H1 (cell line): ENCODE data around the gene GABRD. TPM values are rescaled to one million over a fixed set of nuclear protein-coding genes. Genes with fewer than 3 reads are reported as not detected.

Experiments
- CTCF ChIA-PET: fragments of 300-600 bp; sonication (Branson Sonifier 250); formaldehyde crosslinking; loops from one replicate; lab custom pipeline; 2021; ENCODE audit not compliant: partially characterized antibody; lab: Charles Lee
- POLR2A ChIA-PET: fragments of 300-600 bp; sonication (Branson Sonifier 250); formaldehyde crosslinking; loops from one replicate; lab custom pipeline; 2021; ENCODE audit warnings: inconsistent platforms; ENCODE audit not compliant: partially characterized antibody; lab: Charles Lee
- DNase-seq, 2 experiments: peaks; one replicate each; pipeline versions ENCODE4 v3.0.0 to v3.0.0-alpha.2; 2010 to 2022; ENCODE audit warnings: low spot score in 2 of 2, low read depth in 1 of 2, mixed read lengths in 1 of 2
- FAIRE-seq: peaks from 2 replicates; lab custom pipeline; 2011; peaks lifted over from hg19 to GRCh38; lab: Jason Lieb, UNC
- H2AFZ ChIP-seq: 2 replicates; pipeline ENCODE4 v1.8.1; 2012; ENCODE audit warnings: low read length, inconsistent platforms
- H2AK5ac ChIP-seq: 2 replicates; pipeline ENCODE4 v1.6.1; 2013; ENCODE audit warnings: low read depth, low read length
- H2BK120ac ChIP-seq: replicated peaks from 2 replicates; pipeline ENCODE3; 2013; ENCODE audit warnings: low read depth, low read length, inconsistent platforms
- H2BK12ac ChIP-seq: 2 replicates; pipeline ENCODE4 v1.6.1; 2013; ENCODE audit warnings: low read depth, low read length
- H2BK15ac ChIP-seq: 2 replicates; pipeline ENCODE4 v1.6.1; 2013; ENCODE audit warnings: low read length
- H2BK20ac ChIP-seq: 2 replicates; pipeline ENCODE4 v1.6.1; 2013; ENCODE audit warnings: low read length
- H2BK5ac ChIP-seq: 2 replicates; pipeline ENCODE4 v1.6.1; 2013; ENCODE audit warnings: low read depth, low read length
- H3K14ac ChIP-seq: 2 replicates; pipeline ENCODE4 v1.6.1; 2013; ENCODE audit warnings: inconsistent platforms; ENCODE audit not compliant: insufficient read length
- H3K18ac ChIP-seq: 2 replicates; pipeline ENCODE4 v1.6.1; 2013; ENCODE audit warnings: low read length; ENCODE audit errors: extremely low read depth
- H3K23ac ChIP-seq: 2 replicates; pipeline ENCODE4 v1.6.1; 2013; ENCODE audit warnings: inconsistent platforms; ENCODE audit not compliant: insufficient read length
- H3K23me2 ChIP-seq: 2 replicates; pipeline ENCODE4 v1.6.1; 2013; ENCODE audit warnings: low read depth, low read length
- H3K27ac ChIP-seq: 2 replicates; pipeline ENCODE4 v1.6.1; 2011; ENCODE audit warnings: low read depth, low read length, inconsistent platforms
- H3K27me3 ChIP-seq, 4 experiments: replicated peaks in 1 of 4; 1 replicate in 1 of 4; 2 replicates in 3 of 4; pipeline versions ENCODE4 v1.6.1 to v1.8.1; 2011 to 2013; ENCODE audit warnings: low read length in 3 of 4, mild to moderate bottlenecking in 3 of 4, inconsistent platforms in 2 of 4, mixed read lengths in 2 of 4, moderate library complexity in 1 of 4; ENCODE audit not compliant: control insufficient read depth in 3 of 4, insufficient read depth in 3 of 4; ENCODE audit errors: extremely low read depth in 1 of 4
- H3K36me3 ChIP-seq, 4 experiments: 2 replicates each; pipeline versions ENCODE4 v1.6.1 to v1.8.1; 2011 to 2013; ENCODE audit warnings: mild to moderate bottlenecking in 4 of 4, low read length in 3 of 4, moderate library complexity in 2 of 4, control low read depth in 1 of 4, inconsistent platforms in 1 of 4; ENCODE audit not compliant: insufficient read depth in 4 of 4, control insufficient read depth in 2 of 4
- H3K4ac ChIP-seq: replicated peaks from 2 replicates; pipeline ENCODE3; 2013; ENCODE audit warnings: low read length, low read depth, mixed read lengths, inconsistent platforms; ENCODE audit not compliant: insufficient read length
- H3K4me1 ChIP-seq, 4 experiments: replicated peaks in 1 of 4; 1 replicate in 1 of 4; 2 replicates in 3 of 4; pipeline versions ENCODE4 v1.6.1 to v1.8.1; 2011 to 2013; ENCODE audit warnings: low read length in 3 of 4, inconsistent platforms in 2 of 4, mixed read lengths in 1 of 4; ENCODE audit not compliant: insufficient read depth in 4 of 4, control insufficient read depth in 3 of 4
- H3K4me2 ChIP-seq, 2 experiments: 2 replicates each; pipeline versions ENCODE4 v1.6.1 to v1.8.1; 2011 to 2013; ENCODE audit warnings: low read depth in 2 of 2, low read length in 2 of 2, control low read depth in 1 of 2, inconsistent platforms in 1 of 2, mild to moderate bottlenecking in 1 of 2; ENCODE audit not compliant: insufficient read depth in 1 of 2
- H3K4me3 ChIP-seq, 4 experiments: fragments of 200-600, 300-600 bp in 1 of 4; sonication (generic), shearing (Covaris generic), sonication (Bioruptor Twin) in 1 of 4; 2 replicates each; pipeline versions ENCODE4 v1.5.1 to v1.8.1; 2011 to 2016; ENCODE audit warnings: low read length in 4 of 4, low read depth in 3 of 4, control low read depth in 2 of 4, inconsistent platforms in 2 of 4, mild to moderate bottlenecking in 2 of 4, mixed read lengths in 1 of 4, moderate library complexity in 1 of 4; ENCODE audit not compliant: insufficient read depth in 2 of 4; ENCODE audit errors: extremely low read depth in 1 of 4
- H3K56ac ChIP-seq: replicated peaks from 2 replicates; pipeline ENCODE3; 2013; ENCODE audit warnings: low read depth, mild to moderate bottlenecking, mixed read lengths, low read length, inconsistent platforms; ENCODE audit not compliant: insufficient read length
- H3K79me1 ChIP-seq: 2 replicates; pipeline ENCODE4 v1.6.1; 2013; ENCODE audit warnings: low read depth, low read length, control low read depth
- H3K79me2 ChIP-seq, 2 experiments: 2 replicates each; pipeline versions ENCODE4 v1.6.1 to v1.8.1; 2012 to 2013; ENCODE audit warnings: low read length in 2 of 2, mild to moderate bottlenecking in 2 of 2, inconsistent platforms in 1 of 2; ENCODE audit not compliant: insufficient read depth in 2 of 2, control insufficient read depth in 1 of 2
- H3K9ac ChIP-seq, 4 experiments: replicated peaks in 1 of 4; 1 replicate in 1 of 4; 2 replicates in 3 of 4; pipeline versions ENCODE4 v1.6.1 to v1.8.1; 2011 to 2013; ENCODE audit warnings: low read depth in 3 of 4, low read length in 3 of 4, control low read depth in 2 of 4, mild to moderate bottlenecking in 2 of 4, moderate library complexity in 2 of 4, inconsistent platforms in 1 of 4; ENCODE audit errors: extremely low read depth in 1 of 4
- H3K9me3 ChIP-seq, 2 experiments: 2 replicates each; pipeline versions ENCODE4 v1.6.1 to v1.8.1; 2012 to 2013; ENCODE audit warnings: mild to moderate bottlenecking in 2 of 2, moderate library complexity in 2 of 2, control low read depth in 1 of 2, inconsistent platforms in 1 of 2, low read depth in 1 of 2, low read length in 1 of 2, mixed read lengths in 1 of 2; ENCODE audit not compliant: insufficient read depth in 2 of 2
- H4K20me1 ChIP-seq, 2 experiments: replicated peaks in 1 of 2; 2 replicates each; pipeline versions ENCODE3 to v1.8.1; 2011 to 2013; ENCODE audit warnings: inconsistent platforms in 2 of 2, low read length in 2 of 2, mild to moderate bottlenecking in 1 of 2; ENCODE audit not compliant: insufficient read depth in 2 of 2, control insufficient read depth in 1 of 2
- H4K5ac ChIP-seq: 2 replicates; pipeline ENCODE4 v1.6.1; 2013; ENCODE audit warnings: low read length, low read depth, mixed read lengths, inconsistent platforms; ENCODE audit not compliant: insufficient read length
- H4K8ac ChIP-seq: 2 replicates; pipeline ENCODE4 v1.8.0; 2013; ENCODE audit warnings: mild to moderate bottlenecking, moderate library complexity, low read length, inconsistent platforms; ENCODE audit not compliant: insufficient read depth; ENCODE audit errors: extremely low read depth
- H4K91ac ChIP-seq: replicated peaks from 2 replicates; pipeline ENCODE3; 2013; ENCODE audit warnings: low read length, mixed read lengths, inconsistent platforms; ENCODE audit not compliant: insufficient read length
- ATF2 ChIP-seq: IDR thresholded peaks from 2 replicates; pipeline ENCODE4 v1.6.1; 2012; ENCODE audit warnings: low read length, inconsistent platforms
- CEBPB ChIP-seq: IDR thresholded peaks from 2 replicates; pipeline ENCODE4 v1.6.1; 2012; ENCODE audit warnings: low read depth, low read length
- E2F6 ChIP-seq: IDR thresholded peaks from 2 replicates; pipeline ENCODE4 v1.6.1; 2012; ENCODE audit warnings: inconsistent platforms
- EGR1 ChIP-seq: IDR thresholded peaks from 2 replicates; pipeline ENCODE4 v1.6.1; 2011; ENCODE audit warnings: low read depth, low read length, borderline replicate concordance
- HDAC2 ChIP-seq, 2 experiments: fragments of 300-600 bp in 1 of 2; sonication (generic) in 1 of 2; IDR thresholded peaks; 2 replicates each; pipeline ENCODE4 v1.6.1; 2011 to 2012; ENCODE audit warnings: low read depth in 2 of 2, low read length in 2 of 2, mild to moderate bottlenecking in 2 of 2, moderate library complexity in 2 of 2, borderline replicate concordance in 1 of 2, inconsistent platforms in 1 of 2
- HDAC6 ChIP-seq: IDR thresholded peaks from one replicate; pipeline ENCODE4 v1.7.1; 2012; ENCODE audit warnings: low read depth, mild to moderate bottlenecking, inconsistent platforms, low read length, moderate library complexity
- RAD21 ChIP-seq, 2 experiments: IDR thresholded peaks in 1 of 2; conservative IDR thresholded peaks in 1 of 2; 2 replicates each; pipeline ENCODE4 v1.6.1; 2011; ENCODE audit warnings: low read depth in 2 of 2, low read length in 2 of 2, improper control_type of control experiment in 1 of 2, inconsistent platforms in 1 of 2, mild to moderate bottlenecking in 1 of 2, moderate library complexity in 1 of 2
- RXRA ChIP-seq: IDR thresholded peaks from 2 replicates; pipeline ENCODE4 v1.6.1; 2011; ENCODE audit warnings: low read depth, mild to moderate bottlenecking, low read length, moderate library complexity; ENCODE audit not compliant: insufficient read depth
- SAP30 ChIP-seq: fragments of 300-600 bp; sonication (generic); IDR thresholded peaks from 2 replicates; pipeline ENCODE4 v1.7.1; 2012; ENCODE audit warnings: low read length, moderate library complexity, mild to moderate bottlenecking, inconsistent platforms; ENCODE audit not compliant: insufficient read depth, insufficient replicate concordance
- SP2 ChIP-seq: IDR thresholded peaks from 2 replicates; pipeline ENCODE4 v1.6.1; 2012; ENCODE audit warnings: mild to moderate bottlenecking, low read length, inconsistent platforms
- YY1 ChIP-seq: IDR thresholded peaks from 2 replicates; pipeline ENCODE4 v1.6.1; 2011; ENCODE audit warnings: low read depth, mild to moderate bottlenecking, low read length
- WGBS, 2 experiments: shearing (Covaris generic) in 1 of 2; methylation state at CpG; one replicate each; pipeline versions ENCODE4 v1.1.6 to v1.1.7; 2013 to 2015; ENCODE audit warnings: low lambda C conversion rate in 2 of 2, mixed read lengths in 2 of 2, inconsistent platforms in 1 of 2, low coverage in 1 of 2, missing lambda C conversion rate in 1 of 2; ENCODE audit not compliant: insufficient replicate concordance in 2 of 2, insufficient coverage in 1 of 2, insufficient read length in 1 of 2; ENCODE audit errors: extremely low coverage in 1 of 2, missing lambda C conversion rate in 1 of 2; 5-methylcytosine and 5-hydroxymethylcytosine counted together
- polyA plus RNA-seq, 7 experiments: library from polyadenylated mRNA; depleted of rRNA in 3 of 7; stranded (reverse) in 5 of 7; unstranded in 2 of 7; fragments of >200 nt in 5 of 7; fragments of 200-250 nt in 2 of 7; gene quantifications; 1 replicate in 5 of 7; 2 replicates in 1 of 7; 4 replicates in 1 of 7; pipeline versions ENCODE4 v1.2.1 to v1.2.3, GENCODE V29; 2011 to 2013; ENCODE audit warnings: missing spikeins in 2 of 7, mixed read lengths in 2 of 7
- total RNA-seq: library from RNA; stranded (reverse); fragmentation: NEBNext Ultra II Directional; extraction: Animal tissue kit (Norgen Biotek cat#: 25700); gene quantifications from 2 replicates; pipeline ENCODE4 v1.2.1, GENCODE V29; 2021

GABRD gene
- total and polyA plus RNA-seq, 2 of the 8 experiments (the other 6 are each of a cell fraction or from before 2014, with no cell fraction given): 1.8 to 3.0 TPM

GRCh38 chr1:1990222-1990621 lies 28.9 kb upstream of the GABRD start:
- no peaks in the 10 kb centered on the region for H3K36me3 ChIP-seq
- no peak overlapping the region for H4K8ac ChIP-seq
- no peak overlapping the region for H3K23ac ChIP-seq
- no peak overlapping the region for H3K14ac ChIP-seq
- no peak overlapping the region for H3K4me3 ChIP-seq
- H3K4me2 ChIP-seq: no peak overlapping the region
- peaks cover 0 to 3% (median 0%) of the 10 kb centered on the region in 4 experiments; a peak in 2 of 7 replicates for H3K4me1 ChIP-seq
- H2BK5ac ChIP-seq: no peak overlapping the region
- H2BK12ac ChIP-seq: no peak overlapping the region
- no peaks in the 10 kb centered on the region for H3K79me1 ChIP-seq
- no peak overlapping the region for H4K91ac ChIP-seq
- H3K23me2 ChIP-seq: no peaks in the 10 kb centered on the region
- no peak overlapping the region for H2BK15ac ChIP-seq
- no peak overlapping the region for H3K4ac ChIP-seq
- no peak overlapping the region for H3K27ac ChIP-seq
- H3K27me3 ChIP-seq: no peaks in the 10 kb centered on the region
- ChIA-PET CTCF (interaction anchor here (1.0 to 3.1 kb wide), 5 partner anchors 21 to 59 kb away, joined by 3 to 14 read pairs (median 6); no protein-coding TSS in a partner anchor), POLR2A (interaction anchor here (1.4 kb wide), 1 partner anchor 28 kb away, joined by 4 read pairs; the partner anchor contains the start of gene GABRD)
- H3K9ac ChIP-seq: no peak overlapping the region
- no peak overlapping the region for H2BK120ac ChIP-seq
- WGBS, 2 experiments: 90% methylated on average over 8 of the region's 10 CpGs; no CpG with 5 or more reads in 1 of the 2 experiments
- DNase-seq (no peak), FAIRE-seq (no peak)
- no peaks in the 10 kb centered on the region for H4K20me1 ChIP-seq
- H4K5ac ChIP-seq: no peak overlapping the region
- H3K9me3 ChIP-seq: no peaks in the 10 kb centered on the region
- H3K56ac ChIP-seq: no peak overlapping the region
- H2AK5ac ChIP-seq: no peak overlapping the region
- no peaks in the 10 kb centered on the region for H3K79me2 ChIP-seq
- H3K18ac ChIP-seq: no peak overlapping the region
- H2AFZ ChIP-seq: no peak overlapping the region
- H2BK20ac ChIP-seq: no peak overlapping the region
- TF ChIP-seq RAD21 (IDR thresholded peaks at IDR 0.05 in 1 of 2, conservative IDR thresholded peaks at IDR 0.05 in 1 of 2; ENCODE audit: low read depth in 2 of 2, low read length in 2 of 2): no peak
- no peak for TF ChIP-seq EGR1
- TF ChIP-seq YY1: no peak
- no peak for TF ChIP-seq HDAC6
- no peak for TF ChIP-seq SP2
- no peak for TF ChIP-seq RXRA
- TF ChIP-seq HDAC2 (IDR thresholded peaks at IDR 0.05; ENCODE audit: borderline replicate concordance in 1 of 2, low read depth in 2 of 2, low read length in 2 of 2): no peak
- no peak for TF ChIP-seq SAP30
- no peak for TF ChIP-seq ATF2
- no peak for TF ChIP-seq CEBPB
- TF ChIP-seq E2F6: no peak
